IMR-90 (cell line): ENCODE data around the gene RPP30. TPM values are rescaled to one million over a fixed set of nuclear protein-coding genes. Genes with fewer than 3 reads are reported as not detected.

ENCODE experiments used
- ATAC-seq: fragments of 200-7000 bp; cut with Tn5 transposase; 2 replicates; pipeline ENCODE4 v1.9.1; 2020; ENCODE audit warnings: low read depth, mild to moderate bottlenecking, moderate library complexity
- BruUV-seq: library from RNA; stranded (reverse); fragments of 400-500 nt; replicated peaks from 2 replicates; lab custom pipeline; 2021; lab: Mats Ljungman, UMichigan
- CTCF ChIA-PET: fragments of 300-600 bp; formaldehyde crosslinking; extraction: SDS; loops from one replicate; lab custom pipeline; 2021; ENCODE audit warnings: antibody characterized with exemption; lab: Yijun Ruan, JAX
- POLR2A ChIA-PET: fragments of 300-600 bp; sonication (Branson Sonifier 250); formaldehyde crosslinking; loops from one replicate; lab custom pipeline; 2022; ENCODE audit warnings: antibody characterized with exemption; ENCODE audit not compliant: unreplicated experiment; lab: Charles Lee
- DNase-seq: peaks from one replicate; pipeline ENCODE4 v3.0.0; 2013
- H2AFZ ChIP-seq: replicated peaks from 2 replicates; pipeline ENCODE3; 2013; ENCODE audit warnings: low read length, mild to moderate bottlenecking; ENCODE audit not compliant: poor library complexity
- H2AK5ac ChIP-seq: 2 replicates; pipeline ENCODE4 v1.6.1; 2013; ENCODE audit warnings: low read depth, low read length, inconsistent platforms
- H2AK9ac ChIP-seq: replicated peaks from 2 replicates; pipeline ENCODE3; 2013; ENCODE audit warnings: mild to moderate bottlenecking, low read depth, low read length, moderate library complexity; ENCODE audit not compliant: poor library complexity
- H2BK120ac ChIP-seq: 2 replicates; pipeline ENCODE4 v1.6.1; 2013; ENCODE audit warnings: low read depth, low read length, inconsistent platforms
- H2BK15ac ChIP-seq: 3 replicates; pipeline ENCODE4 v1.6.1; 2013; ENCODE audit warnings: low read depth, low read length, inconsistent platforms
- H2BK20ac ChIP-seq: 2 replicates; pipeline ENCODE4 v1.6.1; 2013; ENCODE audit warnings: low read depth, mild to moderate bottlenecking, inconsistent platforms, low read length, moderate library complexity
- H2BK5ac ChIP-seq: 2 replicates; pipeline ENCODE4 v1.6.1; 2013; ENCODE audit warnings: mild to moderate bottlenecking, low read depth, low read length, inconsistent platforms; ENCODE audit not compliant: poor library complexity, severe bottlenecking
- H3K14ac ChIP-seq: replicated peaks from 2 replicates; pipeline ENCODE4 v1.6.1; 2013; ENCODE audit warnings: low read depth, low read length, inconsistent platforms
- H3K18ac ChIP-seq: 2 replicates; pipeline ENCODE4 v1.6.1; 2013; ENCODE audit warnings: low read depth, low read length, control low read depth
- H3K23ac ChIP-seq: 2 replicates; pipeline ENCODE4 v1.6.1; 2013; ENCODE audit warnings: low read depth, low read length, inconsistent platforms
- H3K27ac ChIP-seq: 2 replicates; pipeline ENCODE4 v1.5.1; 2013; ENCODE audit warnings: mild to moderate bottlenecking, control low read depth, low read length; ENCODE audit not compliant: insufficient read depth
- H3K27me3 ChIP-seq: 2 replicates; pipeline ENCODE4 v1.6.1; 2013; ENCODE audit warnings: low read length; ENCODE audit not compliant: control insufficient read depth, insufficient read depth
- H3K36me3 ChIP-seq: 2 replicates; pipeline ENCODE4 v1.6.1; 2013; ENCODE audit warnings: low read length, mixed read lengths; ENCODE audit not compliant: control insufficient read depth, insufficient read depth
- H3K4ac ChIP-seq: 2 replicates; pipeline ENCODE4 v1.6.1; 2013; ENCODE audit warnings: low read depth, low read length, inconsistent platforms
- H3K4me1 ChIP-seq: 2 replicates; pipeline ENCODE4 v1.6.1; 2013; ENCODE audit warnings: low read length, mixed read lengths; ENCODE audit not compliant: control insufficient read depth, insufficient read depth
- H3K4me2 ChIP-seq: 2 replicates; pipeline ENCODE4 v1.6.1; 2013; ENCODE audit warnings: low read depth, mild to moderate bottlenecking, control low read depth, low read length, moderate library complexity
- H3K4me3 ChIP-seq: 2 replicates; pipeline ENCODE4 v1.5.1; 2013; ENCODE audit warnings: low read depth, mild to moderate bottlenecking, control low read depth, low read length, moderate library complexity; ENCODE audit not compliant: insufficient read depth
- H3K56ac ChIP-seq: 2 replicates; pipeline ENCODE4 v1.6.1; 2013; ENCODE audit warnings: low read length, inconsistent platforms; ENCODE audit not compliant: insufficient read depth; ENCODE audit errors: extremely low read depth
- H3K79me1 ChIP-seq, 2 experiments: 2 replicates each; pipeline ENCODE4 v1.6.1; 2013; ENCODE audit warnings: low read length in 2 of 2, inconsistent platforms in 1 of 2, low read depth in 1 of 2
- H3K9ac ChIP-seq: 2 replicates; pipeline ENCODE4 v1.6.1; 2013; ENCODE audit warnings: low read depth, low read length, control low read depth
- H3K9me1 ChIP-seq: 2 replicates; pipeline ENCODE4 v1.6.1; 2013; ENCODE audit warnings: low read length, inconsistent platforms; ENCODE audit not compliant: insufficient read depth
- H3K9me3 ChIP-seq: 2 replicates; pipeline ENCODE4 v1.6.1; 2013; ENCODE audit warnings: low read length; ENCODE audit not compliant: control insufficient read depth, insufficient read depth
- H4K20me1 ChIP-seq: 2 replicates; pipeline ENCODE4 v1.6.1; 2013; ENCODE audit warnings: low read length, inconsistent platforms; ENCODE audit not compliant: insufficient read depth
- H4K5ac ChIP-seq: 2 replicates; pipeline ENCODE4 v1.6.1; 2013; ENCODE audit warnings: mild to moderate bottlenecking, low read depth, low read length, control low read depth
- H4K8ac ChIP-seq, 2 experiments: 2 replicates each; pipeline ENCODE4 v1.6.1; 2013; ENCODE audit warnings: low read depth in 2 of 2, low read length in 2 of 2, control low read depth in 1 of 2, inconsistent platforms in 1 of 2
- H4K91ac ChIP-seq: 2 replicates; pipeline ENCODE4 v1.6.1; 2013; ENCODE audit warnings: low read depth, low read length, inconsistent platforms; ENCODE audit not compliant: insufficient read depth
- RCOR1 ChIP-seq: IDR thresholded peaks from 2 replicates; pipeline ENCODE4 v1.6.1; 2012; ENCODE audit warnings: mild to moderate bottlenecking, low read length, improper control_type of control experiment; ENCODE audit not compliant: insufficient replicate concordance
- SMC3 ChIP-seq: fragments of 150-350 bp; IDR thresholded peaks from 2 replicates; pipeline ENCODE4 v1.6.1; 2016; ENCODE audit warnings: low read depth, mild to moderate bottlenecking, antibody characterized with exemption, low read length, moderate library complexity
- WGBS, 2 experiments: methylation state at CpG; one replicate each; pipeline versions ENCODE4 v1.1.5 to v1.1.7; 2013; ENCODE audit warnings: missing lambda C conversion rate in 2 of 2; ENCODE audit not compliant: insufficient read length in 1 of 2; ENCODE audit errors: extremely low coverage in 2 of 2; 5-methylcytosine and 5-hydroxymethylcytosine counted together
- dilution Hi-C: fragments of 300-500 bp; cut with HindIII; formaldehyde crosslinking; loops from one replicate; pipeline ENCODE4 v1.14.3; 2018; ENCODE audit warnings: low sequenced_read_pairs; ENCODE audit not compliant: unreplicated experiment
- in situ Hi-C: fragments of 300-500 bp; cut with MboI; formaldehyde crosslinking; loops from 3 replicates; pipeline ENCODE4 v1.14.3; 2019; ENCODE audit warnings: low sequenced_read_pairs, inconsistent platforms, mixed read lengths
- intact Hi-C: fragments of 100-400 bp; cut with micrococcal nuclease; formaldehyde crosslinking; loops from 2 replicates; pipeline ENCODE4 v1.10.0; 2022
- polyA plus RNA-seq, 3 experiments: library from polyadenylated mRNA; depleted of rRNA; stranded (reverse); fragments of >200 nt; gene quantifications; 2 replicates each; pipeline ENCODE4 v1.2.3, GENCODE V29; 2012; ENCODE audit warnings: low replicate concordance in 1 of 3
- total RNA-seq: library from RNA; depleted of rRNA; stranded (reverse); fragments of >200 nt; gene quantifications from 2 replicates; pipeline ENCODE4 v1.2.3, GENCODE V29; 2012

RPP30 gene
- total and polyA plus RNA-seq, 2 of the 4 experiments (the other 2 are of a cell fraction): 27.6 to 45.2 TPM

GRCh38 chr10:90834326-90834725, 37.4 kb upstream of the RPP30 start:
- no peaks in the 10 kb centered on the region; the same call in 1 of the 2 replicates for H3K27me3 ChIP-seq
- dilution Hi-C loops: no loop called here

More at GRCh38 chr10:90834326-90834725, 37.4 kb upstream of the RPP30 start:
- no peak overlapping the region for H2AK9ac ChIP-seq
- no peak overlapping the region for H2AFZ ChIP-seq
- in situ Hi-C loops: no loop called here
- no CpG with 5 or more reads among the region's 3 CpGs for WGBS, 2 experiments
- no peak overlapping the region for H2BK20ac ChIP-seq
- POLR2A ChIA-PET: no interaction called here
- H3K14ac ChIP-seq: no peak overlapping the region
- no peak overlapping the region for H4K91ac ChIP-seq
- no peaks in the 10 kb centered on the region for H3K79me1 ChIP-seq
- H3K9ac ChIP-seq: no peak overlapping the region
- no peak overlapping the region for H3K4me2 ChIP-seq
- H3K4me3 ChIP-seq: no peak overlapping the region
- H4K5ac ChIP-seq: no peak overlapping the region
- no peaks in the 10 kb centered on the region for H3K9me1 ChIP-seq
- TF ChIP-seq SMC3 (no peak), RCOR1 (no peak)
- no peak overlapping the region for H2BK5ac ChIP-seq
- no TSS peak for BruUV-seq
- no peak overlapping the region for H3K23ac ChIP-seq
- no peak overlapping the region for H3K27ac ChIP-seq
- no peaks in the 10 kb centered on the region for H4K20me1 ChIP-seq
- no peak overlapping the region for H2BK15ac ChIP-seq
- H3K4ac ChIP-seq: no peak overlapping the region
- H2BK120ac ChIP-seq: no peak overlapping the region
- no peaks in the 10 kb centered on the region for H3K4me1 ChIP-seq
- no peaks in the 10 kb centered on the region for H3K36me3 ChIP-seq
- H3K56ac ChIP-seq: no peak overlapping the region
- no peak for ATAC-seq
- CTCF ChIA-PET: no interaction called here
- no peak overlapping the region for H4K8ac ChIP-seq
- no peak for DNase-seq
- no peaks in the 10 kb centered on the region for H3K9me3 ChIP-seq
- no peak overlapping the region for H3K18ac ChIP-seq
- intact Hi-C loops: no loop called here
- H2AK5ac ChIP-seq: no peak overlapping the region
